GM06990 (cell line): Measurements from ENCODE around the gene AMOTL2.

Experiments
- DNase-seq: peaks from one replicate; pipeline ENCODE4 v3.0.0-alpha.2; 2011; ENCODE audit not compliant: insufficient read length; ENCODE audit errors: extremely low read depth
- H3K27me3 ChIP-seq: replicated peaks from 2 replicates; pipeline ENCODE4 v1.6.0; 2011; ENCODE audit warnings: low read length; ENCODE audit not compliant: control insufficient read depth, insufficient read depth
- H3K36me3 ChIP-seq: 2 replicates; pipeline ENCODE4 v1.5.1; 2011; ENCODE audit warnings: low read length; ENCODE audit not compliant: control insufficient read depth, insufficient read depth
- H3K4me3 ChIP-seq: replicated peaks from 2 replicates; pipeline ENCODE4 v1.5.1; 2011; ENCODE audit warnings: low read depth, mild to moderate bottlenecking, control low read depth, low read length
- TF ChIP-seq, protein P1 (sequence below): IDR thresholded peaks from 2 replicates; pipeline ENCODE4 v1.5.1; 2011; ENCODE audit warnings: low read length, control low read depth, mild to moderate bottlenecking, inconsistent platforms; ENCODE audit not compliant: insufficient read depth, poor library complexity, severe bottlenecking

Gene AMOTL2

DNA sequence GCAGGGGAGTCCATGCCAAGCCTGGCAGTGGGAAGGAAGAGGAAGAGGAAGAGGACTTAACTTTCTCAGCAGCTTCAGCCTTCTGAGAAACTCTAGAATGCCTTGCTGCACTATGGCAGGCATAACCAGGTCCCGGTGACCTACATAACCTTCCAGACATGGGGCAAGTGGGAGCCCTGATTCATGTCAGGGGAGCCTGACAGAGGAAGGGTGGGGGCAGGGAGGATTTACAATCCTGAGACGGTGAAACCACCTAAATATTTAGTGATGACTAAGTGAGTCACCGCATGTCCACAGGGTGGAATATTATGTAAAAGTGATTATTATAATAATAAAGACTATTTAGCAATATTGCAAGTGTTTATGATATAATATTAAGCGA, 46.7 kb downstream of the AMOTL2 start:
- Histone ChIP-seq H3K36me3 (no peaks in the 10 kb centered on the region), H3K4me3 (no peak overlapping the region), H3K27me3 (no peaks in the 10 kb centered on the region; the same call in 1 of the 2 replicates)
- no peak for DNase-seq
- TF ChIP-seq, protein P1, sequence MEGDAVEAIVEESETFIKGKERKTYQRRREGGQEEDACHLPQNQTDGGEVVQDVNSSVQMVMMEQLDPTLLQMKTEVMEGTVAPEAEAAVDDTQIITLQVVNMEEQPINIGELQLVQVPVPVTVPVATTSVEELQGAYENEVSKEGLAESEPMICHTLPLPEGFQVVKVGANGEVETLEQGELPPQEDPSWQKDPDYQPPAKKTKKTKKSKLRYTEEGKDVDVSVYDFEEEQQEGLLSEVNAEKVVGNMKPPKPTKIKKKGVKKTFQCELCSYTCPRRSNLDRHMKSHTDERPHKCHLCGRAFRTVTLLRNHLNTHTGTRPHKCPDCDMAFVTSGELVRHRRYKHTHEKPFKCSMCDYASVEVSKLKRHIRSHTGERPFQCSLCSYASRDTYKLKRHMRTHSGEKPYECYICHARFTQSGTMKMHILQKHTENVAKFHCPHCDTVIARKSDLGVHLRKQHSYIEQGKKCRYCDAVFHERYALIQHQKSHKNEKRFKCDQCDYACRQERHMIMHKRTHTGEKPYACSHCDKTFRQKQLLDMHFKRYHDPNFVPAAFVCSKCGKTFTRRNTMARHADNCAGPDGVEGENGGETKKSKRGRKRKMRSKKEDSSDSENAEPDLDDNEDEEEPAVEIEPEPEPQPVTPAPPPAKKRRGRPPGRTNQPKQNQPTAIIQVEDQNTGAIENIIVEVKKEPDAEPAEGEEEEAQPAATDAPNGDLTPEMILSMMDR: no peak

DNA sequence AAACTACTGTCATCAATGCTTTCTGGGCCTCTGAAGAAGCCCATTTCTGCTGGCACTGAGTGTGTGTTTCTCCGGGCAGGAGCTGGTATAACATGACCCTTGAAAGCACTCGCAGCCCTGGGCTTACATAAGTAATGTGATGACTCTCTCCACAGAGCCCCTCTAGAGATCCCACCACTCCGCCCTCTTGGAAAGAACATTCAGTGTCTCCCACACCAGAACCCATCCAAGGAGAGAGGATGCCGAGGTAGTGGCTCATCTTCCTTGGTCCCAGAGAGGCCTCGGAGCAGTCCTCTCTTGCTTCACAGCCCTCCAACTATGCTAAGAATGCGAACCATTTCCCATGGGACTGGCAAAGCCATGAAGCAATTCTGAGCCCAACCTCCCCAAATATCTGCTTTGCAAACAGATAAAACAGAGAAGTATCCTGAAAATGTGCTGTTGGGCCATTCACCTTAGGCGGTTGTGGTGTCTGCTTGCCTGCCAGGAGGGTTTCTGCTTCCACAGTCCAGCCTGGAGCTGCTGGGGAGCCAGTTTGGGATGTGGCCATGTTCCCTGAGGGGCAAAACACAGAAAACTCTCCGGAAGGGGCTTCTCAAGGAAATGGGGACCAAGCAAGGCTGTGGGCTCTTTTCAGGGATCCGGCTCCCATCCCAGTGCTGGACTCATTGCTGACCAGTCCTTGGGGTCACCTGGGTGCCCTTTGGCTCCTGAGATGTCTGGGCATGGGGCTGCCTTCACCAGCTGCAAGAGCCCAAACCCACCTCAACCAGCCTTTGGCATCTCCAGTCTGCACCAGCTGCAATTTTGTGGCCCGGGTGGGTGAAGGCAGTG, 47.3 kb downstream of the AMOTL2 start:
- H3K4me3 ChIP-seq: no peak overlapping the region
- no peak for DNase-seq
- no peaks in the 10 kb centered on the region for H3K36me3 ChIP-seq
- TF ChIP-seq, protein P1: no peak
- no peaks in the 10 kb centered on the region; the same call in 1 of the 2 replicates for H3K27me3 ChIP-seq

DNA sequence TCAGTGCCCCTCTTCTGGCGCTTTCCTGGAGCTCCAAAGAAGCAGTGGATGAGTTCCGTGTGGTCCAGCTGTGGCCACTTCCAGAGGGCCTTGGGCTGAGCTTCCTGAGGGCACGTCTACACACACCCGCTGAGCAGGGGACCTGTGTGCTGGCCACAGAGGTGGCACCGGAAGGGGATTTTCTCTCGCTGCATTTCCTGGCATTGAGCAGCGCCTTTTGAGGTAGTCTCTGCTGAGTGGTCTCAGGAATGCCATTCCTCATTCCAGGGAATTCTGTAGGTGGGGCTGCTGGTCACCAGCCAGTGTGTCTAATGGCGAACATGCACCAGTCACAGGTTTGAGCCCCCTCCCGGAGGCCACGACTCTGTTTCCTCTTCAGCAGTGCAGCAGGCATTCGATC, 48.1 kb downstream of the AMOTL2 start:
- DNase-seq: no peak
- TF ChIP-seq, protein P1: no peak
- H3K27me3 ChIP-seq: no peaks in the 10 kb centered on the region; the same call in 1 of the 2 replicates
- no peak overlapping the region for H3K4me3 ChIP-seq
- no peaks in the 10 kb centered on the region for H3K36me3 ChIP-seq

DNA sequence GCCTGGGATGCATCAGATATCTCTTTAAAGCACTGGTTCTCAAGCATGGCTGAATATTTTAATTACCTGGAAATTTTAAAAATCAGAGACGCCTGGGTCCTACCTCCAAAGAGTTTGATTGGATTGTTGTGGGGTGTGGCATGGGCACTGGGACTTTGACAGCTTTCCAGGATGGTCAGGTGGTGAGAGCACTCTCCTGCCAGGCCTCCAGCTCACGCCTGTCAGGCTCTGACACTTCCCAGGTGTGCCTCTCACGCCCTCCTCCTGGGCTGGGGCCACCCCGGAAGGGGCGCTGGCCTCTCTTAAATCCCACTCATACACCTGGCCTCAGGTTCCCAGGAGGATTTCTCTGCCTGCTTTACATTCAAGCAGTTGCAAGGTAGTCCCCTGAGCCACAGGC, 48.5 kb downstream of the AMOTL2 start:
- no peak overlapping the region for H3K4me3 ChIP-seq
- no peaks in the 10 kb centered on the region for H3K36me3 ChIP-seq
- H3K27me3 ChIP-seq: no peaks in the 10 kb centered on the region; the same call in 1 of the 2 replicates
- DNase-seq: no peak
- TF ChIP-seq, protein P1: no peak

DNA sequence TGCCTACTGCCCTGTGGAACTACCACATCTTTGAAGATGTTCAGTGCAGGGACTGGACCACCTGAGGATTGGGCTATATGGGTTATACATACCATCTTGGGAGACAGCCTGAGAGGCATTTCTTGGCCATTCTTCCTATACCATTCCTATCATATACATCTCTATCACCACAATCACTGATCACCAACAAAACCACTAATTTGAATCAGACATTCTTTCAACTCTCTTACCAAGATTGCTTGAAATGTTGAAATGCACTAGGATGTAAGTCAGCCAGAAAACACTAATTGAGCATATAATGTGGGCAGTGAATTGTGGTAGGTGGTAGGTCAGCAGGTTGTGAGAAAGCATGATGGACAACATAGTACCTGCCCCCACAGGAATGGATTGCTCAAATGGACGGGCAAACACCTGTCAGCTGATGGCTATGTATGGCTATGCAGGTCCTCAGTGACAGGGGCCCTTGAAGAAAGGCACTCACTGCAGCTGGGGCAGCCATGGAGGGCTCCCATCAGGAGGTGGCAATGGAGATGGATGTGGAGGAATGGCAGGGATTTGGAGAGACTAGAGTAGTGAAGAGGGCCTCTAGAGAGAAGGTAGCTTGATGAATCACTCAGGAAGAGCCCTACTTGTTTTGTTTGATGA, 49.1 kb downstream of the AMOTL2 start:
- Histone ChIP-seq H3K27me3 (no peaks in the 10 kb centered on the region), H3K36me3 (no peaks in the 10 kb centered on the region), H3K4me3 (no peak overlapping the region)
- DNase-seq: no peak
- TF ChIP-seq, protein P1: no peak
